Kidney (tissue), 14 donors: ENCODE results near the gene SLC20A1. TPM values are rescaled to one million over a fixed set of nuclear protein-coding genes. Genes with fewer than 3 reads are reported as not detected.

Experiments used
- DNase-seq, 5 donors: peaks; one replicate each; pipeline ENCODE4 v3.0.0-alpha.2; 2013 to 2020
- FAIRE-seq: peaks from 2 replicates; lab custom pipeline; 2012; peaks lifted over from hg19 to GRCh38; lab: Jason Lieb, UNC
- H3K27ac ChIP-seq, 2 donors: one replicate each; pipeline ENCODE4 v1.7.0; 2013; ENCODE audit warnings: low read depth in 2 of 2, low read length in 2 of 2, inconsistent platforms in 1 of 2
- H3K27me3 ChIP-seq: one replicate; pipeline ENCODE4 v1.7.1; 2013; ENCODE audit warnings: low read length, inconsistent platforms; ENCODE audit not compliant: control insufficient read depth, insufficient read depth
- H3K36me3 ChIP-seq, 3 donors: one replicate each; pipeline versions ENCODE4 v1.7.0 to v1.7.1; 2013; ENCODE audit warnings: low read length in 3 of 3, control low read depth in 1 of 3, inconsistent platforms in 1 of 3; ENCODE audit not compliant: insufficient read depth in 3 of 3, control insufficient read depth in 2 of 3
- H3K4me1 ChIP-seq, 3 donors: one replicate each; pipeline versions ENCODE4 v1.7.0 to v1.7.1; 2013; ENCODE audit warnings: low read length in 3 of 3, inconsistent platforms in 1 of 3, low read depth in 1 of 3; ENCODE audit not compliant: control insufficient read depth in 2 of 3, insufficient read depth in 2 of 3
- H3K4me3 ChIP-seq, 3 donors: one replicate each; pipeline versions ENCODE4 v1.7.0 to v1.8.1; 2013; ENCODE audit warnings: low read length in 3 of 3, control low read depth in 1 of 3, inconsistent platforms in 1 of 3
- H3K9ac ChIP-seq, 3 donors: one replicate each; pipeline versions ENCODE4 v1.7.0 to v1.7.1; 2013; ENCODE audit warnings: low read length in 3 of 3, control low read depth in 1 of 3, inconsistent platforms in 1 of 3
- H3K9me3 ChIP-seq, 3 donors: one replicate each; pipeline versions ENCODE4 v1.7.0 to v1.7.1; 2013; ENCODE audit warnings: low read length in 3 of 3, control low read depth in 1 of 3, inconsistent platforms in 1 of 3; ENCODE audit not compliant: control insufficient read depth in 2 of 3, insufficient read depth in 1 of 3
- intact Hi-C: fragments of 100-400 bp; cut with DNase I; formaldehyde crosslinking; loops from one replicate; pipeline ENCODE4 v1.11.1; 2022
- polyA plus RNA-seq: library from polyadenylated mRNA; stranded (reverse); fragments of 350-450 nt; fragmentation: Illumina TruSeq; extraction: RNeasy Lipid Tissue Mini Kit (QIAGEN cat#74804); gene quantifications from one replicate; pipeline ENCODE4 v1.2.3, GENCODE V29; 2014; ENCODE audit warnings: low read depth, low replicate concordance; ENCODE audit not compliant: insufficient read depth
- total RNA-seq: library from RNA; stranded (reverse); fragmentation: NEBNext Ultra II Directional; extraction: Animal tissue kit (Norgen Biotek cat#: 25700); gene quantifications from one replicate; pipeline ENCODE4 v1.2.1, GENCODE V29; 2021
- TF ChIP-seq, protein P1 (sequence below): IDR thresholded peaks from 3 replicates; pipeline ENCODE4 v1.5.1; 2012; ENCODE audit warnings: mild to moderate bottlenecking, moderate library complexity, borderline replicate concordance; ENCODE audit not compliant: insufficient read depth; ENCODE audit errors: extremely low read depth
- donor health status: control.
- donor health status: control.
- donor health status: control.
- donor health status: control.
- donor health status: control.
- donor health status: DM: yes; HTN: yes; CAD: no.
- donor health status: Normal renal cell carcinoma (clear cell type).

The SLC20A1 gene
- total and polyA plus RNA-seq, 2 donors from 2014 or later: 10.4 to 46.2 TPM

DNA sequence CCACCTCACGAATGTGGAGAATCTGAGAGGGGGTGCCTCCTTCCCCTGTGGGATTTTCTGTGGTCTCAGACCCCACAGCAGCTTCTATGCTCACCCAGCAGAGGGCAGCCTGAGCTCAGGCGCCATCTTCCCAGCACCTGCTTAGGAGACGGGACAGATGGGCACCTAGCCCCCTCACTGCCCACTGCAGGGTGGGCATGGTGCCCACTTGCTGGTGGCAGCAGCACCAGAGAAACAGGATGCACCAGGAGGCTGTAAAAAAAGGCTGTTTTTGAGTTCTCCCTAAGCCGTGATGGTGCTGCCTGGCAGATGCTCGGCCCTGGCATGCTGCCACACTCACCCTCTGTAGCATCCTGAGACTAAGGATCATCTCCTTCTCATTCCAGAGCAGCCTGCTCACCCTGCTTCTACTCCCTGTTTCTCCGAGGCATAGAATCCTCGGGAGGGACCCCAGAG is 19.1 kb upstream of the SLC20A1 start:
- H3K4me1 ChIP-seq: peaks cover 0 to 7% (median 3%) of the 10 kb centered on the region in 3 donors
- H3K36me3 ChIP-seq: no peaks in the 10 kb centered on the region
- peak overlapping the region in 1 of 2 donors; percentile 33 for H3K27ac ChIP-seq
- H3K9me3 ChIP-seq: no peaks in the 10 kb centered on the region
- TF ChIP-seq, protein P1, sequence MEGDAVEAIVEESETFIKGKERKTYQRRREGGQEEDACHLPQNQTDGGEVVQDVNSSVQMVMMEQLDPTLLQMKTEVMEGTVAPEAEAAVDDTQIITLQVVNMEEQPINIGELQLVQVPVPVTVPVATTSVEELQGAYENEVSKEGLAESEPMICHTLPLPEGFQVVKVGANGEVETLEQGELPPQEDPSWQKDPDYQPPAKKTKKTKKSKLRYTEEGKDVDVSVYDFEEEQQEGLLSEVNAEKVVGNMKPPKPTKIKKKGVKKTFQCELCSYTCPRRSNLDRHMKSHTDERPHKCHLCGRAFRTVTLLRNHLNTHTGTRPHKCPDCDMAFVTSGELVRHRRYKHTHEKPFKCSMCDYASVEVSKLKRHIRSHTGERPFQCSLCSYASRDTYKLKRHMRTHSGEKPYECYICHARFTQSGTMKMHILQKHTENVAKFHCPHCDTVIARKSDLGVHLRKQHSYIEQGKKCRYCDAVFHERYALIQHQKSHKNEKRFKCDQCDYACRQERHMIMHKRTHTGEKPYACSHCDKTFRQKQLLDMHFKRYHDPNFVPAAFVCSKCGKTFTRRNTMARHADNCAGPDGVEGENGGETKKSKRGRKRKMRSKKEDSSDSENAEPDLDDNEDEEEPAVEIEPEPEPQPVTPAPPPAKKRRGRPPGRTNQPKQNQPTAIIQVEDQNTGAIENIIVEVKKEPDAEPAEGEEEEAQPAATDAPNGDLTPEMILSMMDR: peak; percentile 85
- H3K9ac ChIP-seq: no peak overlapping the region
- H3K4me3 ChIP-seq: peak overlapping the region in 1 of 3 donors; percentile 25
- peak; percentile 42 to 79 (median 53) for DNase-seq
- no peaks in the 10 kb centered on the region for H3K27me3 ChIP-seq
- FAIRE-seq: no peak
- intact Hi-C loops: no loop called here

DNA sequence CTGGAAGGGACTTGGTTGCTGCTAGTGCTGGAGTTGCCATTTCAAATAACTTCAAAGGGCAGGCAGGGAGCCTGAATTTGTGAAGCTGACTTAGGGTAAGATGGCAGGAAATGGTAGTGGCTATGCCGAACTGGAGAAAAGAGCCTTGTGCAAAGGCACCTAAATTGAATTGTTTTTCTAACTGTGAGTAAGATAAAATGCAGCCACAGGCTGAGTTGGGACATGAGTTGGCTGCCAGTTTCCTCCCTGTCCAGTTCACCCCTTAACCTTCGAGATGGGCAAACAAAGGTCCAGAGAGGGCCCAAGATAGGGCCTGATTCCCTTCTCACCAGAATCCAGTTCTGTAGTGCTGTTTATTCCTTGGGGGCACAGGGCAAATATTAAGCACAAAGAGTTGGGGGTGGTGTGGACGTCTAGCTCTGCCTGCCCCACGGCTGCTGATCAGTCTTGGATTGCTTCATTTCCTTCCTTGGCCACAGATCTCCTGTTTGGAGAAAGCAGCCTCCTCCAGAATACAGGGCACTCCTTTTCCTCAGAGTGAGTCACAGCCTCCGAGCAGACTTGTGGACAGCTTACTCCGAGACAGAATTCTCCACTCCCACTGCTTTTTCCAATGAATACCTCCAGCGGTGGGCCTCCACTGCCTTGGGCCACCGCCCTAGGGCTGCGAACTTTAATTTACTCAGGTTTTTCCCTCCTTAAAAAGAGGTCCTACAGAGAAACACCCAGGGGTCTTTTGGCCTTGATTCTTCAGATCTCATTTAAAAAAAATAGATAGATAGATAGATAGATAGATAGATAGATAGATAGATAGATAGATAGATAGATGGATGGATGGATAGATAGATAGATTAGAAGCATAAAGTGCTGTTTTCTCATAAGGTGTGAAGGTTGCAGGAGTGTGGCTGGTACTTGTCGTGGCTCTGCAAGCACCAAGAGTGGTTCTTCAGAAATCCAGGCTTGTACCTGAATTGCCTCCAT is 18.4 kb upstream of the SLC20A1 start:
- TF ChIP-seq, protein P1: no peak
- no peak overlapping the region for H3K4me3 ChIP-seq
- no peak for FAIRE-seq

DNA sequence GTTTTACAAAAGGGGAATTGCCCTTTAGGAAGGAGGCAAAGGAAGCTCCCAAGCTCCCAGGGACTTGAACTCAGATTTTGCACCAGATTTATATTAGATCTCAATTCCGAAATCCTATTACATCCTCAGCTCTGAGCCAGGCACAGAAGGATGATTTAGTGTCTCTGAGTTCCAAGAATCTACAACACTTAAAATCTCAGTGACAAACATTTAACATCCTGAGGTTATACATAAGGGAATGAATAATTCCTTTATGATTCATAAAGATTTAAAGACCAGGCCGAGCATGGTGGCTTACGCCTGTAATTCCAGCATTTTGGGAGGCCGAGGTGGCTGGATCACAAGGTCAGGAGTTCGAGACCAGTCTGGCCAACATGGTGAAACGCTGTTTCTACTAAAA is 16.5 kb upstream of the SLC20A1 start:
- DNase-seq: no peak
- Histone ChIP-seq H3K9ac (no peak overlapping the region), H3K4me1 (peaks cover 0 to 7% (median 3%) of the 10 kb centered on the region in 3 donors), H3K36me3 (no peaks in the 10 kb centered on the region), H3K9me3 (no peaks in the 10 kb centered on the region), H3K27me3 (no peaks in the 10 kb centered on the region), H3K4me3 (no peak overlapping the region), H3K27ac (no peak overlapping the region)
- FAIRE-seq: no peak
- TF ChIP-seq, protein P1: no peak
- intact Hi-C loops: no loop called here

More for the DNA sequence above, 18.4 kb upstream of the SLC20A1 start:
- DNase-seq: no peak
- Histone ChIP-seq H3K27me3 (no peaks in the 10 kb centered on the region), H3K36me3 (no peaks in the 10 kb centered on the region), H3K4me1 (peaks cover 0 to 7% (median 3%) of the 10 kb centered on the region in 3 donors), H3K27ac (peak overlapping the region in 1 of 2 donors; percentile 56), H3K9ac (no peak overlapping the region), H3K9me3 (no peaks in the 10 kb centered on the region)
- intact Hi-C loops: no loop called here
